ENCODE results near the gene ANTXRL.

DNA sequence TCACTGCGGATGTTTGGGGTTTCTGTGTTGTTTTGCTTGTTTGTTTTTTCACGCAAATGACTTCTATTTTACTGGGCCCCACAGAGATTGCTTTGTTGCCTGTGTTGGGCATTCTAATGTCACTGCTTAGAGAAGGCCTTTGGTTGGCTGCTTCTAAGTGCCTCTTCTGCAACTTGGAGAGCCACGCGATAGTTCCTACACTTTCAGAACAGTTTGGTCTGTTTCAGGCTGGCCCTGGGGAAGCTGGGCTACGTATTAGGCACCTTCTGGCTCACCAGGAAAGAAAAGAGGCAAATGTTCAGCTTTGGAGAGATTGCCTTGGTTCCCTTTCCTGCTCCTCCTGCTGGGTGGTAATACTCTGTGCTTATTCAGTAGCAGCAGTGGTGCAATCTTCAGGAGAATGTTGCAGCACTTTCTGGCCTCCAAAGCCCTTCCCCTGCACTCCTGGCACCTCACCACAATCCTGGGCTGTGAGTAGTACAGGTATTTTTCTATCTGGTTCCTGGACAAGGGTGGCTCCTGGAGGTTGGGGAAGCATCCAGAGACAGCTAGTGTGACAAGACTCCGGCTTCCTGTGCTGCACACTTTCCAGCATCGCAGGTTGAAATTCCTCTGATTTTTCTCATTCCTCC lies 1.2 kb downstream of the ANTXRL start:
- TF ChIP-seq EP300 (IDR thresholded peaks at IDR 0.05), result no peak
- TF ChIP-seq, protein P1, sequence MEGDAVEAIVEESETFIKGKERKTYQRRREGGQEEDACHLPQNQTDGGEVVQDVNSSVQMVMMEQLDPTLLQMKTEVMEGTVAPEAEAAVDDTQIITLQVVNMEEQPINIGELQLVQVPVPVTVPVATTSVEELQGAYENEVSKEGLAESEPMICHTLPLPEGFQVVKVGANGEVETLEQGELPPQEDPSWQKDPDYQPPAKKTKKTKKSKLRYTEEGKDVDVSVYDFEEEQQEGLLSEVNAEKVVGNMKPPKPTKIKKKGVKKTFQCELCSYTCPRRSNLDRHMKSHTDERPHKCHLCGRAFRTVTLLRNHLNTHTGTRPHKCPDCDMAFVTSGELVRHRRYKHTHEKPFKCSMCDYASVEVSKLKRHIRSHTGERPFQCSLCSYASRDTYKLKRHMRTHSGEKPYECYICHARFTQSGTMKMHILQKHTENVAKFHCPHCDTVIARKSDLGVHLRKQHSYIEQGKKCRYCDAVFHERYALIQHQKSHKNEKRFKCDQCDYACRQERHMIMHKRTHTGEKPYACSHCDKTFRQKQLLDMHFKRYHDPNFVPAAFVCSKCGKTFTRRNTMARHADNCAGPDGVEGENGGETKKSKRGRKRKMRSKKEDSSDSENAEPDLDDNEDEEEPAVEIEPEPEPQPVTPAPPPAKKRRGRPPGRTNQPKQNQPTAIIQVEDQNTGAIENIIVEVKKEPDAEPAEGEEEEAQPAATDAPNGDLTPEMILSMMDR (IDR thresholded peaks at IDR 0.05), result no peak
